ENCODE results near the gene NFATC1. TPM values are rescaled to one million over a fixed set of nuclear protein-coding genes. Genes with fewer than 3 reads are reported as not detected.

The NFATC1 gene
- polyA plus RNA-seq, 2 donors, result 1.3 to 1.9 TPM

DNA sequence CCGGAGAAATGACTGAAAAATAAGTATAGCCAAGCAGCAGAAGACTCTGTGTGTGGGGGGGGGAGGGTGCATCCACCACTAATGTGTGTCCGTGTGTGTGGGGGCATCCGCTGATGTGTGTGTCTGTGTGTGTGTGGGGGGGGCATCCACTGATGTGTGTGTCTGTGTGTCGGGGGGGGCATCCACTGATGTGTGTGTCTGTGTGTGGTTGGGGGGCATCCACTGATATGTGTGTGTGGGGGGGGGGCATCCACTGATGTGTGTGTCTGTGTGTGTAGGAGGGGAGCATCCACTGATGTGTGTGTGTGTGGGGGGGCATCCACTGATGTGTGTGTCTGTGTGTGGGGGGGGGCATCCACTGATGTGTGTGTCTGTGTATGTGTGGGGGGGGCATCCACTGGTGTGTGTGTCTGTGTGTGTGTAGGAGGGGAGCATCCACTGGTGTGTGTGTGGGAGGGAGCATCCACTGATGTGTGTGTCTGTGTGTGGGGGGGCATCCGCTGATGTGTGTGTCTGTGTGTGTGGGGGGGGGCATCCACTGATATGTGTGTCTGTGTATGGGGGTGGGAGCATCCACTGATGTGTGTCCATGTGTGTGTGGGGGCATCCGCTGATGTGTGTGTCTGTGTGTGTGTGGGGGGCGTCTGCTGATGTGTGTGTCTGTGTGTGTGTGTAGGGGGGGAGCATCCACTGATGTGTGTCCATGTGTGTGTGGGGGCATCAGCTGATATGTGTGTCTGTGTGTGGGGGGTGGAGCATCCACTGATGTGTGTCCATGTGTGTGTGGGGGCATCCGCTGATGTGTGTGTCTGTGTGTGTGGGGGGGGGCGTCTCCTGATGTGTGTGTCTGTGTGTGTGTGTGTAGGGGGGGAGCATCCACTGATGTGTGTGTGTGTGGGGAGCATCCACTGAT, 125.0 kb downstream of the NFATC1 start:
- Histone ChIP-seq H3K36me3 (ENCODE audit: control insufficient read depth in 2 of 2, insufficient read depth in 2 of 2, low read length in 1 of 2) (no peaks in the 10 kb centered on the region), H3K4me1 (ENCODE audit: control insufficient read depth in 2 of 2, insufficient read depth in 2 of 2, low read length in 1 of 2) (peaks cover 2 to 7% of the 10 kb centered on the region in 2 donors), H3K27ac (ENCODE audit: low read depth in 2 of 2, low read length in 1 of 2) (no peak overlapping the region), H3K27me3 (ENCODE audit: control insufficient read depth in 1 of 2, insufficient read depth in 2 of 2, low read length in 2 of 2) (no peaks in the 10 kb centered on the region), H3K4me3 (ENCODE audit: low read depth in 1 of 2, low read length in 2 of 2) (no peak overlapping the region), H3K9me3 (ENCODE audit: control insufficient read depth in 2 of 2, insufficient read depth in 1 of 2, low read depth in 1 of 2, low read length in 1 of 2) (no peaks in the 10 kb centered on the region)
- WGBS, 2 donors, result 74 to 75% methylated on average over 8 to 9 of the region's 9 CpGs

- Histone ChIP-seq H3K27ac (ENCODE audit: low read depth in 2 of 2, low read length in 1 of 2) (no peak overlapping the region), H3K9me3 (ENCODE audit: control insufficient read depth in 2 of 2, insufficient read depth in 1 of 2, low read depth in 1 of 2, low read length in 1 of 2) (no peaks in the 10 kb centered on the region), H3K27me3 (ENCODE audit: control insufficient read depth in 1 of 2, insufficient read depth in 2 of 2, low read length in 2 of 2) (no peaks in the 10 kb centered on the region), H3K4me1 (ENCODE audit: control insufficient read depth in 2 of 2, insufficient read depth in 2 of 2, low read length in 1 of 2) (peaks cover 3 to 10% of the 10 kb centered on the region in 2 donors), H3K36me3 (ENCODE audit: control insufficient read depth in 2 of 2, insufficient read depth in 2 of 2, low read length in 1 of 2) (no peaks in the 10 kb centered on the region), H3K4me3 (ENCODE audit: low read depth in 1 of 2, low read length in 2 of 2) (no peak overlapping the region)
- 62 to 63% methylated on average over 7 to 8 of the region's 9 CpGs for WGBS, 2 donors
Observed at GRCh38 chr18:79521416-79522205, 125.9 kb downstream of the NFATC1 start.

DNA sequence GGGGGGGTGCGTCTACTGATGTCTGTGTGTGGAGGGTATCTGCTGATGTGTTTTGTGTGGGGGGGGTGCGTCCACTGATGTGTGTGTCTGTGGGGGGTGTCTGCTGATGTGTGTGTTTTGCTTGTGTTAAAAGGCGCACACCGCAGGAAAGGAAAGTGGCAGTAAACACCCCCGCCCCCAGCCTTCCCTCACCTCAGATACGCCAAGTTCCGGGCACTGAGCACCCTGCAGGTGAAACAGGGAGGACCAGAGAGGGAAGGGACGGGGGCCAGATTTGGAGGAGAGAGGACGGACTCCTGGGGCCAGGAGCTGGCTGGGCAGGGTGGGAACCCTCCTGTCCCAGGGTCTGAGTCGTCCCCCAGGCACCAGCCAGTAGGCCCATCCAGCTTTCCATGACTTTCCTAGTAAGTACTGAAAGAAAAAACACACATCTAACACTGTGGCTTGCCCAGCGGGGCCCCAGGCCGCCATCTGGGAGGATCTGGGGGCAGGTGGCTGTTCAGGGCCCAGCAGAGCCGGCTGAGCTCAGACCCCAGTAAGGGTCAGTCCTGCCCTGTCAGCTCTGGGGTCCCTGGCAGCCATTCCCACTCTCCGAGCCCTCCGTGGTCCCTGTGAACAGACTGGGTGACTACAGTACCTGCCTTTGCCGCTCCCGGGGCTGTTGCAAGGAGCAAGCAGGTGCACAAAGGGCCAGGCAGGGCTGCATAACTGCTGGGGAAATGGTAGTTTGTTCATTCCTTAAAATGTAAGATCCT, 126.9 kb downstream of the NFATC1 start:
- Histone ChIP-seq H3K4me1 (ENCODE audit: control insufficient read depth in 2 of 2, insufficient read depth in 2 of 2, low read length in 1 of 2) (peaks cover 3 to 10% of the 10 kb centered on the region in 2 donors), H3K36me3 (ENCODE audit: control insufficient read depth in 2 of 2, insufficient read depth in 2 of 2, low read length in 1 of 2) (no peaks in the 10 kb centered on the region), H3K9me3 (ENCODE audit: control insufficient read depth in 2 of 2, insufficient read depth in 1 of 2, low read depth in 1 of 2, low read length in 1 of 2) (no peaks in the 10 kb centered on the region), H3K27ac (ENCODE audit: low read depth in 2 of 2, low read length in 1 of 2) (peak overlapping the region in 1 of 2 donors; percentile 33), H3K27me3 (ENCODE audit: control insufficient read depth in 1 of 2, insufficient read depth in 2 of 2, low read length in 2 of 2) (no peaks in the 10 kb centered on the region), H3K4me3 (ENCODE audit: low read depth in 1 of 2, low read length in 2 of 2) (no peak overlapping the region)
- 79 to 90% methylated on average over 17 of the region's 17 CpGs for whole genome bisulfite sequencing, 2 donors

DNA sequence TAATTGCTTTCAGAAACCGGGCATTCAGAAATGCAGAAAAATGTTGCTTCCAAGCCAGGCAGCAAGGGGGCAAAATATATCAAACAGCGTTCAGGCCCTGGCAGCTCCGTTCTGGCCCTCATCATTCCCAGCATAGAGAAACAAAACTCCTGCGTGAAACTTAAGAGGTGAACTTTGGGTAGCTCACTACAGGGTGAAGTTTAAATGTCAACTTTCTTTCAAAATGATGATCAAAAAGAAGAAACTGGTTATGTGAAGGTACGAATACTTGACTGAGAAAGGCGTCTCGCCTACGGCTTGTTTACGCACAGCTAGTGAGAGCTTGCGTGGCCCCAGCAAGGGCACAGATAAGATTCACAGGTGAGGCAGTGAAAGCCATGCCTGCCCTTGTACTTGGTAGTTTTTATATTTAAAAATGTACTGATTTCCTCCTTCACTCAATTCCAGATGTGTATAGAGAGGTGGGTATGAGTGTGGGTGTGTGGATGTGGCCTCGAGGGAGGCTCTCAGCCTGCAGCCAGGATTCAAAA, 127.5 kb downstream of the NFATC1 start:
- H3K27me3 ChIP-seq (ENCODE audit: control insufficient read depth in 1 of 2, insufficient read depth in 2 of 2, low read length in 2 of 2), result no peaks in the 10 kb centered on the region
- H3K4me3 ChIP-seq (ENCODE audit: low read depth in 1 of 2, low read length in 2 of 2), result no peak overlapping the region
- no peaks in the 10 kb centered on the region for H3K36me3 ChIP-seq (ENCODE audit: control insufficient read depth in 2 of 2, insufficient read depth in 2 of 2, low read length in 1 of 2)
- H3K9me3 ChIP-seq (ENCODE audit: control insufficient read depth in 2 of 2, insufficient read depth in 1 of 2, low read depth in 1 of 2, low read length in 1 of 2), result no peaks in the 10 kb centered on the region
- peaks cover 3 to 7% of the 10 kb centered on the region in 2 donors for H3K4me1 ChIP-seq (ENCODE audit: control insufficient read depth in 2 of 2, insufficient read depth in 2 of 2, low read length in 1 of 2)
- WGBS, 2 donors, result 72 to 80% methylated on average over 11 of the region's 11 CpGs
- no peak overlapping the region for H3K27ac ChIP-seq (ENCODE audit: low read depth in 2 of 2, low read length in 1 of 2)

- Histone ChIP-seq H3K4me1 (ENCODE audit: control insufficient read depth in 2 of 2, insufficient read depth in 2 of 2, low read length in 1 of 2) (peaks cover 3 to 7% of the 10 kb centered on the region in 2 donors), H3K27ac (ENCODE audit: low read depth in 2 of 2, low read length in 1 of 2) (peak overlapping the region in 1 of 2 donors; percentile 27), H3K36me3 (ENCODE audit: control insufficient read depth in 2 of 2, insufficient read depth in 2 of 2, low read length in 1 of 2) (no peaks in the 10 kb centered on the region), H3K4me3 (ENCODE audit: low read depth in 1 of 2, low read length in 2 of 2) (no peak overlapping the region), H3K27me3 (ENCODE audit: control insufficient read depth in 1 of 2, insufficient read depth in 2 of 2, low read length in 2 of 2) (no peaks in the 10 kb centered on the region), H3K9me3 (ENCODE audit: control insufficient read depth in 2 of 2, insufficient read depth in 1 of 2, low read depth in 1 of 2, low read length in 1 of 2) (no peaks in the 10 kb centered on the region)
- WGBS, 2 donors, result 73 to 77% methylated on average over 13 of the region's 13 CpGs
Observed at GRCh38 chr18:79523736-79524180, 128.0 kb downstream of the NFATC1 start.

GRCh38 chr18:79524181-79525078, 128.7 kb downstream of the NFATC1 start:
- 81 to 83% methylated on average over 61 to 63 of the region's 63 CpGs for WGBS, 2 donors
- no peak overlapping the region for H3K4me3 ChIP-seq (ENCODE audit: low read depth in 1 of 2, low read length in 2 of 2)

DNA sequence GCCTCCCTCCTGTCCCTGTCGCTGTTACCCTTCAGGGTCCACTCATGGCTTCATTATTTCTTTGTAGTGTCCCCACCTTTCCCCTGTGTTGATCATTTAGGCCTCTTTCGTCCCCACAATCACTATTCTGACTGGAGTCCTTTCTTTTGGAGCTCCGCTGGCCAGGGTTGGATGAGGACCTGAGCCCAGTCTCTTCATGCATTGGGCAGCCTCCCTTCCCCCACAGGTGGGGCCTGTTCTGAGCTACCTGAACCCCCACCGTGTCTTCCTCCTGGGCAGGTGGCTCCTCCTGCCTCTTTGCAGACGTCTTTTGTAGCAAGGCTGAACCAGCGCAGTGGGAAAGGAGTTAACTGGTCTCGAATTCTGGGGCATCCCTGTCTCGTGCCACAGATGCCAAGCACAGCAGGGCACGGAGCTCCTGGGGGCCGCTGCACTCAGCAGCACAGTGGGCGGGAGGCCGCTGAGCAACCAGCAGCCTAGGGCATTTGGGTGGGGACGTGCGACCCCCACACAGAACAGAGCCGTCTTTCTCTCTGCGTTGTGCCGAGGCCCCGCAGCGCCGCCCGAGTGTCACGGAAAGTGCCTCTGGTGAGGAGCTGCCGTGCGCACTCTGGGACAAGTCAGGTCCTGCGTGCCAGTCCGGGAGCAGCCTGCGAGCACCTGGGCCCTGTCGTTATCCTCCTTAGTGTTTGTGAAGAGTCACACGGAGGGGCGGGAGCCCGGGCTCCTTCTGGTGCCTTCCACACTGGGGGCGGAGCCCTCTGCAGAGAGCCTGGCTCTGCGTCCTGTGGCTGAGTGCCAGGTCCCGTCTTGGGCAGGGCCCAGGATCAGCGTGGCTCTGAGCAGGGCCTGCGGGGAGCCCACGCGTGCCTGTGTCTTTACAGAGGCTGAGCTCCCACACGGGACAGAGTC, 130.1 kb downstream of the NFATC1 start:
- H3K4me1 ChIP-seq (ENCODE audit: control insufficient read depth in 2 of 2, insufficient read depth in 2 of 2, low read length in 1 of 2), result peaks cover 3 to 7% of the 10 kb centered on the region in 2 donors
- H3K36me3 ChIP-seq (ENCODE audit: control insufficient read depth in 2 of 2, insufficient read depth in 2 of 2, low read length in 1 of 2), result no peaks in the 10 kb centered on the region
- no peak overlapping the region for H3K27ac ChIP-seq (ENCODE audit: low read depth in 2 of 2, low read length in 1 of 2)
- no peaks in the 10 kb centered on the region for H3K9me3 ChIP-seq (ENCODE audit: control insufficient read depth in 2 of 2, insufficient read depth in 1 of 2, low read depth in 1 of 2, low read length in 1 of 2)
- WGBS, 2 donors, result 43 to 58% methylated on average over 37 to 39 of the region's 39 CpGs
- H3K27me3 ChIP-seq (ENCODE audit: control insufficient read depth in 1 of 2, insufficient read depth in 2 of 2, low read length in 2 of 2), result no peaks in the 10 kb centered on the region
- H3K4me3 ChIP-seq (ENCODE audit: low read depth in 1 of 2, low read length in 2 of 2), result no peak overlapping the region

More at GRCh38 chr18:79524181-79525078, 128.7 kb downstream of the NFATC1 start:
- H3K36me3 ChIP-seq (ENCODE audit: control insufficient read depth in 2 of 2, insufficient read depth in 2 of 2, low read length in 1 of 2), result no peaks in the 10 kb centered on the region
- H3K9me3 ChIP-seq (ENCODE audit: control insufficient read depth in 2 of 2, insufficient read depth in 1 of 2, low read depth in 1 of 2, low read length in 1 of 2), result no peaks in the 10 kb centered on the region
- peaks cover 3 to 7% of the 10 kb centered on the region in 2 donors for H3K4me1 ChIP-seq (ENCODE audit: control insufficient read depth in 2 of 2, insufficient read depth in 2 of 2, low read length in 1 of 2)
- no peaks in the 10 kb centered on the region for H3K27me3 ChIP-seq (ENCODE audit: control insufficient read depth in 1 of 2, insufficient read depth in 2 of 2, low read length in 2 of 2)
- H3K27ac ChIP-seq (ENCODE audit: low read depth in 2 of 2, low read length in 1 of 2), result peak overlapping the region in 1 of 2 donors; percentile 27
